Spleen (tissue), 7 donors: ENCODE data around the gene IL17F.

ENCODE experiments used
- POLR2A ChIP-seq, 3 donors: fragments of 450-650 bp; IDR thresholded peaks; one replicate each; pipeline ENCODE4 v1.5.1; 2017; ENCODE audit warnings: antibody characterized with exemption in 3 of 3, mild to moderate bottlenecking in 1 of 3
- POLR2AphosphoS5 ChIP-seq, 3 donors: sonication (generic); formaldehyde crosslinking; IDR thresholded peaks; one replicate each; pipeline ENCODE4 v1.5.1; 2017; ENCODE audit warnings: antibody characterized with exemption in 3 of 3
- TF ChIP-seq, protein P1 (sequence below), 11 experiments: fragments of 200-600 bp in 7 of 11; fragments of 450-650 bp in 4 of 11; sonication (generic) in 4 of 11; IDR thresholded peaks in 8 of 11; conservative IDR thresholded peaks in 3 of 11; 1 replicate in 7 of 11; 2 replicates in 4 of 11; pipeline versions ENCODE4 v1.4.0 to v1.8.0; 2016 to 2021; ENCODE audit warnings: antibody characterized with exemption in 11 of 11, inconsistent platforms in 4 of 11, mild to moderate bottlenecking in 1 of 11
- donor health status: DM: no; HTN: no; CAD: no; lungs with moderate emphysema.
- donor health status: DM: no; HTN: no; CAD: no.
- donor health status: DM: no; HTN: no; CAD: no.

DNA sequence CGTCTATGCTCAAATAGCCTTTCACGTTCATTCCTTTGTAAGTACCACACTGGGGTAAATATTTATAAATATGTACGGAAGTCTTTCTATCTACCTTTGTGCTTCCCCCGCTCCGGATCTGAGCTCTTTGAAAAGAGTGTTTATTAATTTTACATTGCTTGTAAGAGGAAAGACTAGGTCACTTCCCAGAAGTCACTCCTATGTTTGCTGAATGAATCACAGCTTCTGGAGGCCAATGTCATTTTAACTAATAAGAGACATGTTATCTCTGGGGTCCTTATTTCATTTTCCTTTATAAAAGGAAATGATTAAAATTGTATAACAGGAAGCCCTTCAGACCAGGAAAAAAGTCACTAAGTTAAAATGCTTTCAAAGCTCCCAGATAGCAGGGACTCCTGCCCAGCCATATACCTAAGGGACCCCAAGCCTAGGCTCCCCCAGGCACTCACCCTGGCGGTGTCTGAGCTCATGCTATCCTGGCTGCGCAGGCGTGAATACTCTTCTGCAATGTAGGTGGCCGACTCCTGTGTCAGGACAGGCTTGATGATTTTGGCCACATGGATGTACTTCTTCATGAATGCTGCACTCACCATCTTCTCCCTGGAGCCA, 27.7 kb upstream of the IL17F start:
- TF ChIP-seq, protein P1, sequence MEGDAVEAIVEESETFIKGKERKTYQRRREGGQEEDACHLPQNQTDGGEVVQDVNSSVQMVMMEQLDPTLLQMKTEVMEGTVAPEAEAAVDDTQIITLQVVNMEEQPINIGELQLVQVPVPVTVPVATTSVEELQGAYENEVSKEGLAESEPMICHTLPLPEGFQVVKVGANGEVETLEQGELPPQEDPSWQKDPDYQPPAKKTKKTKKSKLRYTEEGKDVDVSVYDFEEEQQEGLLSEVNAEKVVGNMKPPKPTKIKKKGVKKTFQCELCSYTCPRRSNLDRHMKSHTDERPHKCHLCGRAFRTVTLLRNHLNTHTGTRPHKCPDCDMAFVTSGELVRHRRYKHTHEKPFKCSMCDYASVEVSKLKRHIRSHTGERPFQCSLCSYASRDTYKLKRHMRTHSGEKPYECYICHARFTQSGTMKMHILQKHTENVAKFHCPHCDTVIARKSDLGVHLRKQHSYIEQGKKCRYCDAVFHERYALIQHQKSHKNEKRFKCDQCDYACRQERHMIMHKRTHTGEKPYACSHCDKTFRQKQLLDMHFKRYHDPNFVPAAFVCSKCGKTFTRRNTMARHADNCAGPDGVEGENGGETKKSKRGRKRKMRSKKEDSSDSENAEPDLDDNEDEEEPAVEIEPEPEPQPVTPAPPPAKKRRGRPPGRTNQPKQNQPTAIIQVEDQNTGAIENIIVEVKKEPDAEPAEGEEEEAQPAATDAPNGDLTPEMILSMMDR (IDR thresholded peaks at IDR 0.05 in 8 of 11, conservative IDR thresholded peaks at IDR 0.05 in 3 of 11) = no peak
- peak in 1 of 3 donors; percentile 16 for TF ChIP-seq POLR2AphosphoS5 (IDR thresholded peaks at IDR 0.05)
- TF ChIP-seq POLR2A (IDR thresholded peaks at IDR 0.05) = no peak
